MM.1S (cell line): ENCODE data around the gene CABP2.
"Not testable (repeated sequence)": the region's sequence is repeated elsewhere in the genome, so short reads cannot be mapped to it uniquely, and the experiment has no call there.

Experiments
- DNase-seq: peaks from one replicate; pipeline ENCODE4 v3.0.0-alpha.2; 2015
- H2AFZ ChIP-seq: fragments of 300-600 bp; sonication (generic); 2 replicates; pipeline ENCODE4 v1.6.0; 2016; ENCODE audit warnings: antibody characterized with exemption, low read length
- H3F3A ChIP-seq: fragments of 300-600 bp; sonication (generic); 2 replicates; pipeline ENCODE4 v1.6.1; 2016; ENCODE audit warnings: mild to moderate bottlenecking, antibody characterized with exemption, low read length, moderate library complexity, mixed read lengths; ENCODE audit not compliant: insufficient read depth
- H3K27ac ChIP-seq: fragments of 300-600 bp; sonication (generic); 2 replicates; pipeline ENCODE4 v1.5.1; 2016; ENCODE audit warnings: mild to moderate bottlenecking, low read length
- H3K27me3 ChIP-seq: fragments of 300-600 bp; sonication (generic); replicated peaks from 2 replicates; pipeline ENCODE4 v1.6.0; 2016; ENCODE audit warnings: low read length; ENCODE audit not compliant: insufficient read depth
- H3K36me3 ChIP-seq: fragments of 300-600 bp; sonication (generic); replicated peaks from 2 replicates; pipeline ENCODE4 v1.6.1; 2016; ENCODE audit warnings: mild to moderate bottlenecking, low read length, mixed read lengths; ENCODE audit not compliant: insufficient read depth
- H3K4me1 ChIP-seq: fragments of 300-600 bp; sonication (generic); 2 replicates; pipeline ENCODE4 v1.6.1; 2016; ENCODE audit warnings: low read length, mixed read lengths
- H3K4me2 ChIP-seq: fragments of 300-600 bp; sonication (generic); 2 replicates; pipeline ENCODE4 v1.6.0; 2016; ENCODE audit warnings: low read depth, low read length
- H3K4me3 ChIP-seq: fragments of 300-600 bp; sonication (generic); 2 replicates; pipeline ENCODE4 v1.5.1; 2016; ENCODE audit warnings: low read length, mixed read lengths
- H3K79me2 ChIP-seq: fragments of 300-600 bp; sonication (generic); 2 replicates; pipeline ENCODE4 v1.6.1; 2016; ENCODE audit warnings: mixed run types, low read length, mixed read lengths
- H3K9ac ChIP-seq: fragments of 300-600 bp; sonication (generic); 2 replicates; pipeline ENCODE4 v1.6.1; 2016; ENCODE audit warnings: low read length, mixed read lengths
- H3K9me2 ChIP-seq: fragments of 300-600 bp; sonication (generic); replicated peaks from 2 replicates; pipeline ENCODE4 v1.6.1; 2016; ENCODE audit warnings: mild to moderate bottlenecking, low read length, mixed read lengths; ENCODE audit not compliant: insufficient read depth
- H3K9me3 ChIP-seq: fragments of 300-600 bp; sonication (generic); replicated peaks from 2 replicates; pipeline ENCODE4 v1.6.1; 2016; ENCODE audit warnings: mild to moderate bottlenecking, low read length, mixed read lengths; ENCODE audit not compliant: insufficient read depth
- H4K20me1 ChIP-seq: fragments of 300-600 bp; sonication (generic); 2 replicates; pipeline ENCODE4 v1.6.1; 2016; ENCODE audit warnings: mild to moderate bottlenecking, low read length, moderate library complexity, mixed read lengths; ENCODE audit not compliant: insufficient read depth
- CTCF ChIP-seq: fragments of 300-600 bp; sonication (generic); IDR thresholded peaks from 2 replicates; pipeline ENCODE4 v1.5.1; 2016; ENCODE audit warnings: antibody characterized with exemption, low read length, mixed read lengths
- EZH2 ChIP-seq: fragments of 300-600 bp; sonication (generic); optimal IDR thresholded peaks from 2 replicates; pipeline ENCODE3; 2017; ENCODE audit warnings: low read depth, mild to moderate bottlenecking, antibody characterized with exemption, low read length, mixed read lengths
- EZH2phosphoT487 ChIP-seq: fragments of 300-600 bp; sonication (generic); IDR thresholded peaks from 2 replicates; pipeline ENCODE4 v1.6.1; 2018; ENCODE audit warnings: antibody characterized with exemption, low read length

The CABP2 gene

DNA sequence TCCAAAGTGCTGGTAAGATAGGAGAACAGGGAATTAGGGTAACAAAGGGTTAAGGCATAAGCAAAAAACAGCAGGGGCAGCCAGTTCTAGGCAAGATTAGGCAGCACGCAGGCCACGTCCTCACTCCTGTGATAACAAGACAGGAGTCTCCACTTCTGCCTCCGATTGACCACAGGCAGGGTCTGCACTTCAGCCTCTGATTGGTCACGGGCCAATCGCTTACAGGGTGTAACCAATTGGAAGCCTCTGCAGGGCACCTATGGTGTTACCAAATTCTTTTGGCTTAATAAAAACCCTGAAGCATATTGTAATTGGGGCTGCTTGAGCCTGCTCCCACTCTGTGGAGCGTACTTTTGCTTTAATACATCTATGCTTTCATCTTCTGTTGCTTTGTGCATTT, 48.2 kb upstream of the CABP2 start:
- no peaks in the 10 kb centered on the region for H3F3A ChIP-seq
- no peaks in the 10 kb centered on the region for H3K9me3 ChIP-seq
- no peak overlapping the region for H3K9ac ChIP-seq
- no peak for TF ChIP-seq CTCF
- H3K27ac ChIP-seq = no peak overlapping the region
- no peaks in the 10 kb centered on the region for H3K36me3 ChIP-seq
- no peaks in the 10 kb centered on the region for H4K20me1 ChIP-seq
- DNase-seq = no peak
- no peak overlapping the region for H2AFZ ChIP-seq
- H3K9me2 ChIP-seq = no peaks in the 10 kb centered on the region
- no peaks in the 10 kb centered on the region for H3K79me2 ChIP-seq
- H3K4me3 ChIP-seq = no peak overlapping the region
- H3K4me1 ChIP-seq = no peaks in the 10 kb centered on the region
- peaks cover 68% of the 10 kb centered on the region for H3K27me3 ChIP-seq
- no peak overlapping the region for H3K4me2 ChIP-seq

GRCh38 chr11:67564230-67564629, 41.0 kb upstream of the CABP2 start:
- H3K9me3 ChIP-seq = no peaks in the 10 kb centered on the region
- H3K4me1 ChIP-seq = no peaks in the 10 kb centered on the region
- no peaks in the 10 kb centered on the region for H3K9me2 ChIP-seq
- TF ChIP-seq EZH2phosphoT487 = no peak
- TF ChIP-seq CTCF = no peak
- no peak for TF ChIP-seq EZH2
- H3K36me3 ChIP-seq = no peaks in the 10 kb centered on the region
- H4K20me1 ChIP-seq = 0 out of 2 replicates have a peak, but pooled peaks cover 3% of the 10 kb centered on the region
- H3K4me2 ChIP-seq = no peak overlapping the region
- no peaks in the 10 kb centered on the region for H3K79me2 ChIP-seq
- no peak overlapping the region for H2AFZ ChIP-seq
- peaks cover 89% of the 10 kb centered on the region for H3K27me3 ChIP-seq
- H3K27ac ChIP-seq = no peak overlapping the region
- DNase-seq = no peak
- no peak overlapping the region for H3K4me3 ChIP-seq
- 0 out of 2 replicates have a peak, but pooled peaks cover 4% of the 10 kb centered on the region for H3F3A ChIP-seq
- H3K9ac ChIP-seq = no peak overlapping the region

DNA sequence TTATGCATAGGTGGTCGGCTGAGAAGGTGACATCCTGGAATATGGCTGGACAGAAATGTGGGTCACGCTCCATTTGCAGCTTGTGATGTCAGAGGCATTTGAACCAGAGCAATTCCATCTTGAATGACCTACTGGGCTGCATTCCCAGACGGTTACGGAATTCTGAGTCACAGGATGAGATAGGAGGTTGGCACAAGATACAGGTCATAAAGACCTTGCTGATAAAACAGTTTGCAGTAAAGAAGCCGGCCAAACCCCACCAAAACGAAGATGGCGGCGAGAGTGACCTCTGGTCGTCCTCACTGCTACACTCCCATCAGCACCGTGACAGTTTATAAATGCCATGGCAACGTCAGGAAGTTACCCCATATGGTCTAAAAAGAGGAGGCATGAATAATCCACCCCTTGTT, 40.5 kb upstream of the CABP2 start:
- H3K4me2 ChIP-seq = not testable (repeated sequence)

GRCh38 chr11:67562963-67563704, 39.9 kb upstream of the CABP2 start:
- no peaks in the 10 kb centered on the region for H3K4me1 ChIP-seq
- no peaks in the 10 kb centered on the region for H3K9me2 ChIP-seq
- no peak for TF ChIP-seq EZH2phosphoT487
- TF ChIP-seq CTCF = no peak
- TF ChIP-seq EZH2 = no peak
- peaks cover 97% of the 10 kb centered on the region for H3K27me3 ChIP-seq
- no peak overlapping the region for H3K4me3 ChIP-seq
- H3K9me3 ChIP-seq = no peaks in the 10 kb centered on the region
- H2AFZ ChIP-seq = no peak overlapping the region
- H3K4me2 ChIP-seq = no peak overlapping the region
- no peaks in the 10 kb centered on the region for H3K79me2 ChIP-seq
- no peak for DNase-seq
- H3K27ac ChIP-seq = no peak overlapping the region
- H3F3A ChIP-seq = 0 out of 2 replicates have a peak, but pooled peaks cover 4% of the 10 kb centered on the region
- H3K9ac ChIP-seq = no peak overlapping the region
- H4K20me1 ChIP-seq = 0 out of 2 replicates have a peak, but pooled peaks cover 3% of the 10 kb centered on the region
- H3K36me3 ChIP-seq = no peaks in the 10 kb centered on the region

More for the DNA sequence above, 40.5 kb upstream of the CABP2 start:
- not testable (repeated sequence) for H3K36me3 ChIP-seq, H3F3A ChIP-seq, H3K27ac ChIP-seq, H3K4me1 ChIP-seq, DNase-seq, H3K79me2 ChIP-seq, H3K9me3 ChIP-seq, H3K9me2 ChIP-seq, H3K9ac ChIP-seq, H2AFZ ChIP-seq, H4K20me1 ChIP-seq, H3K4me3 ChIP-seq
- H3K27me3 ChIP-seq = peaks cover 95% of the 10 kb centered on the region
